Adipocyte (in vitro differentiated cells): ENCODE results near the gene VNN1.
"Not testable (repeated sequence)": the region's sequence is repeated elsewhere in the genome, so short reads cannot be mapped to it uniquely, and the experiment has no call there.

Experiments used
- DNase-seq: peaks from one replicate; pipeline ENCODE4 v3.0.0-alpha.2; 2015; ENCODE audit warnings: low read depth
- H3K27me3 ChIP-seq: replicated peaks from 2 replicates; pipeline ENCODE4 v1.7.0; 2013; ENCODE audit warnings: mild to moderate bottlenecking, low read length, moderate library complexity; ENCODE audit not compliant: control insufficient read depth, insufficient read depth
- H3K36me3 ChIP-seq: 2 replicates; pipeline ENCODE4 v1.7.0; 2013; ENCODE audit warnings: low read length, mild to moderate bottlenecking, moderate library complexity; ENCODE audit not compliant: control insufficient read depth, insufficient read depth, severe bottlenecking
- H3K4me1 ChIP-seq: 2 replicates; pipeline ENCODE4 v1.7.0; 2013; ENCODE audit warnings: mild to moderate bottlenecking, low read length, moderate library complexity; ENCODE audit not compliant: control insufficient read depth, insufficient read depth
- H3K4me3 ChIP-seq: 2 replicates; pipeline ENCODE4 v1.7.0; 2013; ENCODE audit warnings: mild to moderate bottlenecking, low read length, moderate library complexity
- H3K9ac ChIP-seq: 2 replicates; pipeline ENCODE4 v1.7.0; 2013; ENCODE audit warnings: mild to moderate bottlenecking, low read length, moderate library complexity
- H3K9me3 ChIP-seq: 2 replicates; pipeline ENCODE4 v1.7.0; 2013; ENCODE audit warnings: mild to moderate bottlenecking, low read length, moderate library complexity; ENCODE audit not compliant: control insufficient read depth

The VNN1 gene

GRCh38 chr6:132637135-132637534, 76.7 kb downstream of the VNN1 start:
- not testable (repeated sequence) for H3K9me3 ChIP-seq, H3K36me3 ChIP-seq, H3K4me3 ChIP-seq, H3K4me1 ChIP-seq, DNase-seq, H3K9ac ChIP-seq
- H3K27me3 ChIP-seq, result peaks cover 13% of the 10 kb centered on the region

GRCh38 chr6:132635906-132636305, 77.9 kb downstream of the VNN1 start:
- not testable (repeated sequence) for H3K4me3 ChIP-seq, H3K36me3 ChIP-seq, H3K9me3 ChIP-seq, DNase-seq, H3K9ac ChIP-seq, H3K4me1 ChIP-seq
- peaks cover 22% of the 10 kb centered on the region for H3K27me3 ChIP-seq

- peaks cover 24% of the 10 kb centered on the region for H3K27me3 ChIP-seq
- H3K9me3 ChIP-seq, H3K4me3 ChIP-seq, H3K36me3 ChIP-seq, H3K4me1 ChIP-seq, DNase-seq, H3K9ac ChIP-seq: not testable (repeated sequence)
These were observed 78.6 kb downstream of the VNN1 start for GRCh38 chr6:132635288-132635687.

GRCh38 chr6:132634796-132635195, 79.1 kb downstream of the VNN1 start:
- peaks cover 7% of the 10 kb centered on the region for H3K9me3 ChIP-seq
- H3K36me3 ChIP-seq, result no peaks in the 10 kb centered on the region
- no peak overlapping the region for H3K9ac ChIP-seq
- H3K4me1 ChIP-seq, result no peaks in the 10 kb centered on the region
- no peak overlapping the region for H3K4me3 ChIP-seq
- peaks cover 24% of the 10 kb centered on the region for H3K27me3 ChIP-seq
- no peak for DNase-seq

- H3K4me1 ChIP-seq, result no peaks in the 10 kb centered on the region
- peaks cover 7% of the 10 kb centered on the region for H3K9me3 ChIP-seq
- H3K27me3 ChIP-seq, result peaks cover 24% of the 10 kb centered on the region
- no peaks in the 10 kb centered on the region for H3K36me3 ChIP-seq
- DNase-seq, result no peak
- H3K4me3 ChIP-seq, result no peak overlapping the region
- H3K9ac ChIP-seq, result no peak overlapping the region
These were observed 80.5 kb downstream of the VNN1 start for GRCh38 chr6:132633362-132633761.
